ENCODE measurements around the gene MXRA5. TPM values are rescaled to one million over a fixed set of nuclear protein-coding genes. Genes with fewer than 3 reads are reported as not detected.

The MXRA5 gene
- total and polyA plus RNA-seq, 2 of the 8 experiments (the other 6 are each of a cell fraction or from before 2014, with no cell fraction given), result 0.56 to 1.7 TPM

- no peak for TF ChIP-seq NANOG (IDR thresholded peaks at IDR 0.05; ENCODE audit: insufficient read depth, low read depth, low read length, poor library complexity, severe bottlenecking)
Measured at GRCh38 chrX:3379111-3379510, 32.7 kb upstream of the MXRA5 start (continued).
